Caco-2 (cell line): ENCODE data around the gene COL25A1. TPM values are rescaled to one million over a fixed set of nuclear protein-coding genes. Genes with fewer than 3 reads are reported as not detected.

Experiments used
- BruUV-seq: library from RNA; stranded (reverse); fragments of 400-500 nt; replicated peaks from 2 replicates; lab custom pipeline; 2021; lab: Mats Ljungman, UMichigan
- CTCF ChIA-PET: fragments of 300-600 bp; sonication (Branson Sonifier 250); formaldehyde crosslinking; loops from one replicate; lab custom pipeline; 2022; ENCODE audit warnings: antibody characterized with exemption; lab: Charles Lee
- POLR2A ChIA-PET: fragments of 300-600 bp; sonication (Branson Sonifier 250); formaldehyde crosslinking; loops from one replicate; lab custom pipeline; 2022; ENCODE audit warnings: antibody characterized with exemption; lab: Charles Lee
- DNase-seq, 2 experiments: peaks; one replicate each; pipeline versions ENCODE4 v3.0.0 to v3.0.0-alpha.2; 2020 to 2022
- H3K27me3 ChIP-seq: replicated peaks from 2 replicates; pipeline ENCODE4 v1.6.0; 2011; ENCODE audit warnings: low read length; ENCODE audit not compliant: control insufficient read depth, insufficient read depth
- H3K36me3 ChIP-seq: 2 replicates; pipeline ENCODE4 v1.5.1; 2011; ENCODE audit warnings: low read length; ENCODE audit not compliant: control insufficient read depth, insufficient read depth
- H3K4me1 ChIP-seq: fragments of 250-450 bp; sonication (Bioruptor Pico); 2 replicates; pipeline ENCODE4 v1.5.1; 2020; ENCODE audit warnings: mild to moderate bottlenecking
- H3K4me3 ChIP-seq: 2 replicates; pipeline ENCODE4 v1.5.1; 2011; ENCODE audit warnings: low read depth, mild to moderate bottlenecking, control low read depth, low read length
- H3K9me3 ChIP-seq: fragments of 250-450 bp; sonication (Bioruptor Pico); 2 replicates; pipeline ENCODE4 v1.5.1; 2020; ENCODE audit warnings: mild to moderate bottlenecking, moderate library complexity
- H3K27ac Mint-ChIP-seq: one replicate; pipeline ENCODE4 v1.8.0; 2022; ENCODE audit warnings: mixed read lengths; ENCODE audit not compliant: unreplicated experiment
- H3K27me3 Mint-ChIP-seq: one replicate; pipeline ENCODE4 v1.8.0; 2022; ENCODE audit warnings: mixed read lengths; ENCODE audit not compliant: insufficient read depth, unreplicated experiment
- H3K36me3 Mint-ChIP-seq: one replicate; pipeline ENCODE4 v1.8.0; 2022; ENCODE audit warnings: mild to moderate bottlenecking, mixed read lengths; ENCODE audit not compliant: insufficient read depth, unreplicated experiment
- H3K4me1 Mint-ChIP-seq: one replicate; pipeline ENCODE4 v1.8.0; 2022; ENCODE audit warnings: low read depth, mixed read lengths; ENCODE audit not compliant: unreplicated experiment
- H3K4me3 Mint-ChIP-seq: one replicate; pipeline ENCODE4 v1.8.0; 2022; ENCODE audit warnings: mild to moderate bottlenecking, moderate library complexity, mixed read lengths; ENCODE audit not compliant: unreplicated experiment
- H3K9me3 Mint-ChIP-seq: one replicate; pipeline ENCODE4 v1.8.0; 2022; ENCODE audit warnings: mixed read lengths; ENCODE audit not compliant: unreplicated experiment
- intact Hi-C: fragments of 100-400 bp; cut with micrococcal nuclease; formaldehyde crosslinking; loops from one replicate; pipeline ENCODE4 v1.10.0; 2022; ENCODE audit not compliant: unreplicated experiment
- total RNA-seq: library from RNA; stranded (reverse); gene quantifications from 2 replicates; pipeline ENCODE4 v1.2.3, GENCODE V29; 2022
- TF ChIP-seq, protein P1 (sequence below), 2 experiments: fragments of 200-600 bp in 1 of 2; IDR thresholded peaks; 1 replicate in 1 of 2; 2 replicates in 1 of 2; pipeline versions ENCODE4 v1.5.1 to v1.8.0; 2011 to 2022; ENCODE audit warnings: antibody characterized with exemption in 1 of 2, control low read depth in 1 of 2, inconsistent platforms in 1 of 2, low read depth in 1 of 2, low read length in 1 of 2, mild to moderate bottlenecking in 1 of 2, moderate library complexity in 1 of 2; ENCODE audit not compliant: insufficient read depth in 1 of 2, severe bottlenecking in 1 of 2, unreplicated experiment in 1 of 2

COL25A1 gene
- total RNA-seq, 1 experiment from 2014 or later = not detected

DNA sequence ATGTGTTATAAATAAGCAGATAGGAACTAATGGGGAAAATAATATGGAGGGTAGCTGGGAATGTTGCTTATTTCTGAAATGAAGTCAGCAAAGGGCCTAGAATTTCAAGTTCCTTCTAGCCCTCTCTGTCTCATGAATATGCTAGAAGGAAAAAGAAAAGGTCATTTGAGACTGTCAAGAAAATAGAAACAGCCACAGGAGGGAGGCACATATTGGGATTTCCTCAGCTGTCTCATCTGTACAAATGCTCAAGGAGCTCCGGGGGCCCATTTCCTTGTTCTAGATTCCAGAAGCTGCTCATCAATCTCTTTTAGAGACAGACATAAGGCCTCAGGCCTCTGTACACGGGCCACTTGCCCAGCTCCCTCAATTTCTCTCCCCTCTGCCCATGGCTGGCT is 412.0 kb downstream of the COL25A1 start:
- DNase-seq = no peak
- Histone ChIP-seq H3K4me3 (no peak overlapping the region), H3K9me3 (no peaks in the 10 kb centered on the region), H3K27me3 (no peaks in the 10 kb centered on the region), H3K4me1 (no peaks in the 10 kb centered on the region), H3K36me3 (no peaks in the 10 kb centered on the region)
- no peaks in the 10 kb centered on the region for H3K36me3 Mint-ChIP-seq
- intact Hi-C loops = no loop called here
- no peak overlapping the region for H3K4me3 Mint-ChIP-seq
- TF ChIP-seq, protein P1, sequence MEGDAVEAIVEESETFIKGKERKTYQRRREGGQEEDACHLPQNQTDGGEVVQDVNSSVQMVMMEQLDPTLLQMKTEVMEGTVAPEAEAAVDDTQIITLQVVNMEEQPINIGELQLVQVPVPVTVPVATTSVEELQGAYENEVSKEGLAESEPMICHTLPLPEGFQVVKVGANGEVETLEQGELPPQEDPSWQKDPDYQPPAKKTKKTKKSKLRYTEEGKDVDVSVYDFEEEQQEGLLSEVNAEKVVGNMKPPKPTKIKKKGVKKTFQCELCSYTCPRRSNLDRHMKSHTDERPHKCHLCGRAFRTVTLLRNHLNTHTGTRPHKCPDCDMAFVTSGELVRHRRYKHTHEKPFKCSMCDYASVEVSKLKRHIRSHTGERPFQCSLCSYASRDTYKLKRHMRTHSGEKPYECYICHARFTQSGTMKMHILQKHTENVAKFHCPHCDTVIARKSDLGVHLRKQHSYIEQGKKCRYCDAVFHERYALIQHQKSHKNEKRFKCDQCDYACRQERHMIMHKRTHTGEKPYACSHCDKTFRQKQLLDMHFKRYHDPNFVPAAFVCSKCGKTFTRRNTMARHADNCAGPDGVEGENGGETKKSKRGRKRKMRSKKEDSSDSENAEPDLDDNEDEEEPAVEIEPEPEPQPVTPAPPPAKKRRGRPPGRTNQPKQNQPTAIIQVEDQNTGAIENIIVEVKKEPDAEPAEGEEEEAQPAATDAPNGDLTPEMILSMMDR (IDR thresholded peaks at IDR 0.05; ENCODE audit: insufficient read depth in 1 of 2, low read depth in 1 of 2, low read length in 1 of 2, severe bottlenecking in 1 of 2, unreplicated experiment in 1 of 2) = no peak
- ChIA-PET CTCF (interaction anchor here (0.7 kb wide), 1 partner anchor 41 kb away, joined by 3 read pairs; no protein-coding TSS in a partner anchor), POLR2A (no interaction called here)
- BruUV-seq = no TSS peak
- no peaks in the 10 kb centered on the region for H3K9me3 Mint-ChIP-seq
- H3K27me3 Mint-ChIP-seq = peaks cover 6% of the 10 kb centered on the region
- H3K27ac Mint-ChIP-seq = no peak overlapping the region
- H3K4me1 Mint-ChIP-seq = no peaks in the 10 kb centered on the region

DNA sequence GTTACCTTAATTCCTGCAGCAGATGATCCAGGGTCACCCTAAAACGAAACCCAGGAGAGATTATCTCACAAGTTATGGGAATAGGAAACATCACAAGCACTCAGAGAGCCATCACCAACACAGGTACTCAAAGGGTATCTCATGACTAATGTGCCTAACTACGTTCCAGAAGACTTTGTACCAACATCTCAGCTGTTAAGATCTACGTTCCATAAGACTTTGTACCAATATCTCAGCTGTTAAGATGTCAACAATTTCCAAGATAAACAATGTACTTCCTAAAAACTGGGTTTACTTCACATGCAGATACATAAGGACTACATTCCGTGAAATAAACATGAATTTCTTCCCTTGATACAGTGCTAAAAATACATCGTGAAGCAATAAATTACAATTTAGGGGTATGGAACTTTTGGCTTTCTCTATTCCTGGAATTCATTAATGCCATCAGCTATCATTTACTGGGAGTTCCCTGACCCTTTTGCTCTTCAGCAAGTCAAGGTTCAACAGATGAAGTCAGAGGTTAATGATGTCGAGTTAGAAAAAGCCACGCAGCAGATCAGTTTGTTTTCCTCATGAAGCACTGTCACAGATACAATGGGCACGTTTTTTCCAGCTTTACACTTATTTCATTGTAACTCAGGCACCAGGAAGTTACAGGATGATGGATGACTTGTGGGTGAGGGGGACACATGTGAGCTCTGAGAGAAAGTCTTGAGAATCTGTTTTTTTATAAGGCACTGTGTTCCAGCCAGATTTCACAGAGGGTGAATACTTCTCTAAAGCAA is 412.6 kb downstream of the COL25A1 start:
- H3K27ac Mint-ChIP-seq = no peak overlapping the region
- no peaks in the 10 kb centered on the region for H3K36me3 Mint-ChIP-seq
- H3K27me3 ChIP-seq = no peaks in the 10 kb centered on the region
- H3K9me3 ChIP-seq = no peaks in the 10 kb centered on the region
- H3K4me3 Mint-ChIP-seq = no peak overlapping the region
- peaks cover 6% of the 10 kb centered on the region for H3K27me3 Mint-ChIP-seq
- intact Hi-C loops = no loop called here
- no peak for DNase-seq
- BruUV-seq = no TSS peak
- no peak overlapping the region for H3K4me3 ChIP-seq
- H3K4me1 ChIP-seq = no peaks in the 10 kb centered on the region
- no peaks in the 10 kb centered on the region for H3K36me3 ChIP-seq
- POLR2A ChIA-PET = no interaction called here
- no peaks in the 10 kb centered on the region for H3K4me1 Mint-ChIP-seq
- no peaks in the 10 kb centered on the region for H3K9me3 Mint-ChIP-seq
- CTCF ChIA-PET = no interaction called here
- TF ChIP-seq, protein P1 (IDR thresholded peaks at IDR 0.05; ENCODE audit: insufficient read depth in 1 of 2, low read depth in 1 of 2, low read length in 1 of 2, severe bottlenecking in 1 of 2, unreplicated experiment in 1 of 2) = no peak

DNA sequence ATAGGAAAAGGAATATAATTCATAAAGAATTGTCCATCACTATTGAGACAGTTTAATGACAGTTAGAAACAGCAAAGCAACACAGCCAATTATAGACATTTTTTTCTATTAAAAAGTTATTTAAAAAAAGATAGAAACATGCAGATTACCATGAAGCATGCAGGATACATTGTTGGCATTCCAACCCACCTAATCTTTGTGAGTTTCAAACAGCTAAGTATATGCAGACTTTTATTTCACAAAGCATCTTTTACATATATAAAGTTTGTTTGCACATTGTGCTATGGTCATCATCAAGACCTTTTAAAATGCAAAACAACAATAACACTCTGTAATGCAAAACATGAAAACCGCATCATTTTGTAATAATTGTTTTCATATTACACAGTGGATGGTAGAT is 413.7 kb downstream of the COL25A1 start:
- Histone ChIP-seq H3K4me3 (no peak overlapping the region), H3K4me1 (no peaks in the 10 kb centered on the region), H3K36me3 (no peaks in the 10 kb centered on the region), H3K27me3 (no peaks in the 10 kb centered on the region), H3K9me3 (no peaks in the 10 kb centered on the region)
- ChIA-PET POLR2A (no interaction called here), CTCF (no interaction called here)
- Mint-ChIP-seq H3K4me3 (no peak overlapping the region), H3K36me3 (no peaks in the 10 kb centered on the region), H3K27ac (no peak overlapping the region), H3K9me3 (no peaks in the 10 kb centered on the region), H3K27me3 (peaks cover 6% of the 10 kb centered on the region), H3K4me1 (no peaks in the 10 kb centered on the region)
- TF ChIP-seq, protein P1 (IDR thresholded peaks at IDR 0.05; ENCODE audit: insufficient read depth in 1 of 2, low read depth in 1 of 2, low read length in 1 of 2, severe bottlenecking in 1 of 2, unreplicated experiment in 1 of 2) = no peak
- intact Hi-C loops = no loop called here
- no peak for DNase-seq
- BruUV-seq = no TSS peak
